SU-DHL-6 (cell line): Measurements from ENCODE around the gene SPECC1.

Experiments used
- H2AFZ ChIP-seq: fragments of 200-600 bp; sonication (generic); 2 replicates; pipeline ENCODE4 v1.6.1; 2014; ENCODE audit warnings: low read depth, mild to moderate bottlenecking, moderate library complexity, mixed read lengths, antibody characterized with exemption, low read length; ENCODE audit not compliant: severe bottlenecking
- H3F3A ChIP-seq: fragments of 200-600 bp; shearing (Covaris generic); 2 replicates; pipeline ENCODE4 v1.6.0; 2016; ENCODE audit warnings: antibody characterized with exemption, mild to moderate bottlenecking; ENCODE audit not compliant: insufficient read depth
- H3K27ac ChIP-seq: fragments of 200-600 bp; sonication (generic); 2 replicates; pipeline ENCODE4 v1.5.1; 2016; ENCODE audit warnings: low read depth, mild to moderate bottlenecking, low read length, moderate library complexity, mixed read lengths
- H3K27me3 ChIP-seq: fragments of 200-600 bp; sonication (generic), shearing (Covaris generic); 2 replicates; pipeline ENCODE4 v1.6.0; 2014; ENCODE audit warnings: mild to moderate bottlenecking, low read length
- H3K36me3 ChIP-seq: fragments of 200-600 bp; sonication (generic); 2 replicates; pipeline ENCODE4 v1.6.1; 2014; ENCODE audit warnings: mild to moderate bottlenecking, low read length, mixed read lengths
- H3K4me2 ChIP-seq: fragments of 300-600, 200-600 bp; shearing (Covaris generic), sonication (generic); 2 replicates; pipeline ENCODE4 v1.6.0; 2014; ENCODE audit warnings: low read length, low read depth, mild to moderate bottlenecking; ENCODE audit not compliant: poor library complexity, severe bottlenecking
- H3K4me3 ChIP-seq: fragments of 200-600 bp; sonication (generic); 2 replicates; pipeline ENCODE4 v1.5.1; 2014; ENCODE audit warnings: antibody characterized with exemption, low read length, mild to moderate bottlenecking, mixed read lengths; ENCODE audit not compliant: insufficient read depth, poor library complexity, severe bottlenecking
- H3K79me2 ChIP-seq: fragments of 200-600 bp; sonication (generic); 2 replicates; pipeline ENCODE4 v1.6.1; 2014; ENCODE audit warnings: mild to moderate bottlenecking, low read length, moderate library complexity; ENCODE audit not compliant: insufficient read depth
- H3K9ac ChIP-seq: fragments of 200-600 bp; sonication (generic); 2 replicates; pipeline ENCODE4 v1.7.0; 2014; ENCODE audit warnings: mild to moderate bottlenecking, low read length
- H3K9me2 ChIP-seq: fragments of 200-600 bp; sonication (generic); replicated peaks from 2 replicates; pipeline ENCODE4 v1.6.1; 2014; ENCODE audit warnings: low read length; ENCODE audit not compliant: insufficient read depth
- H3K9me3 ChIP-seq: fragments of 200-600 bp; sonication (generic); 2 replicates; pipeline ENCODE4 v1.6.1; 2014; ENCODE audit warnings: low read length, mixed read lengths; ENCODE audit not compliant: insufficient read depth
- H4K20me1 ChIP-seq: fragments of 200-600 bp; sonication (generic); 2 replicates; pipeline ENCODE4 v1.6.1; 2014; ENCODE audit warnings: low read depth, mild to moderate bottlenecking, antibody characterized with exemption, low read length, moderate library complexity, mixed read lengths
- EZH2phosphoT487 ChIP-seq: fragments of 200-600 bp; sonication (generic), shearing (Covaris generic); conservative IDR thresholded peaks from 2 replicates; pipeline ENCODE4 v1.6.1; 2018; ENCODE audit warnings: mild to moderate bottlenecking, antibody characterized with exemption, low read length, moderate library complexity, mixed read lengths
- TF ChIP-seq, protein P1 (sequence below): fragments of 200-600 bp; sonication (generic); IDR thresholded peaks from one replicate; pipeline ENCODE4 v1.5.1; 2017; ENCODE audit warnings: antibody characterized with exemption, mild to moderate bottlenecking, low read length, moderate library complexity; ENCODE audit not compliant: insufficient read depth, poor library complexity, severe bottlenecking

SPECC1 gene

DNA sequence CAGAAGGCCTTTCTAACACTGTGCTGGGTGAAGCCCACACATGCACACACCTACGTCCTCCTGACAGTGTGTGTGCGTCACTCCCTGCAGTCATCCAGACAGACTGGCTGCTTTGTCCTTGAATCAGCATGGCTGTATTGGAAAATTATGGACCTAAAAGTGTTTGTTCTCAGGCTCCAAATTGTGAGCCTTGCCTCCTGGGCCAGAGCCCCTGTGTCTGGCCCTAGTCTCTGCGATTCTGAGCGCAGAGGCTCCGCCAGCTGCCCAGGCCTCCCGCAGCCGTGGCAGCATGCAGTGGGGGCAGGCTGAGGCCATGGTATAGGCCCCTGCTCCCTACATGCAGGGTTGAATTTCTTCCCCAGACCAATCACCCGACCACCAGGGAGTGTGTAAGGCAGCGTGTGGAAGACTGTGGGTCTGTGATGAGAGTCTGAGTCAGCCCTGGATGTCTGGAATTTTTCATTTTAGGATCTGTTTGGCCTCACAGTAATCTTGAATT lies 291.3 kb downstream of the SPECC1 start:
- no peak overlapping the region for H3K27ac ChIP-seq
- H4K20me1 ChIP-seq = no peaks in the 10 kb centered on the region
- H3K9me2 ChIP-seq = no peaks in the 10 kb centered on the region
- H3K36me3 ChIP-seq = no peaks in the 10 kb centered on the region
- H3F3A ChIP-seq = no peaks in the 10 kb centered on the region
- H3K4me3 ChIP-seq = no peak overlapping the region
- H3K4me2 ChIP-seq = no peak overlapping the region
- TF ChIP-seq, protein P1, sequence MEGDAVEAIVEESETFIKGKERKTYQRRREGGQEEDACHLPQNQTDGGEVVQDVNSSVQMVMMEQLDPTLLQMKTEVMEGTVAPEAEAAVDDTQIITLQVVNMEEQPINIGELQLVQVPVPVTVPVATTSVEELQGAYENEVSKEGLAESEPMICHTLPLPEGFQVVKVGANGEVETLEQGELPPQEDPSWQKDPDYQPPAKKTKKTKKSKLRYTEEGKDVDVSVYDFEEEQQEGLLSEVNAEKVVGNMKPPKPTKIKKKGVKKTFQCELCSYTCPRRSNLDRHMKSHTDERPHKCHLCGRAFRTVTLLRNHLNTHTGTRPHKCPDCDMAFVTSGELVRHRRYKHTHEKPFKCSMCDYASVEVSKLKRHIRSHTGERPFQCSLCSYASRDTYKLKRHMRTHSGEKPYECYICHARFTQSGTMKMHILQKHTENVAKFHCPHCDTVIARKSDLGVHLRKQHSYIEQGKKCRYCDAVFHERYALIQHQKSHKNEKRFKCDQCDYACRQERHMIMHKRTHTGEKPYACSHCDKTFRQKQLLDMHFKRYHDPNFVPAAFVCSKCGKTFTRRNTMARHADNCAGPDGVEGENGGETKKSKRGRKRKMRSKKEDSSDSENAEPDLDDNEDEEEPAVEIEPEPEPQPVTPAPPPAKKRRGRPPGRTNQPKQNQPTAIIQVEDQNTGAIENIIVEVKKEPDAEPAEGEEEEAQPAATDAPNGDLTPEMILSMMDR = no peak
- TF ChIP-seq EZH2phosphoT487 = no peak
- no peaks in the 10 kb centered on the region for H3K79me2 ChIP-seq
- no peak overlapping the region for H3K9ac ChIP-seq
- H3K27me3 ChIP-seq = no peaks in the 10 kb centered on the region
- no peak overlapping the region for H2AFZ ChIP-seq
- H3K9me3 ChIP-seq = no peaks in the 10 kb centered on the region

DNA sequence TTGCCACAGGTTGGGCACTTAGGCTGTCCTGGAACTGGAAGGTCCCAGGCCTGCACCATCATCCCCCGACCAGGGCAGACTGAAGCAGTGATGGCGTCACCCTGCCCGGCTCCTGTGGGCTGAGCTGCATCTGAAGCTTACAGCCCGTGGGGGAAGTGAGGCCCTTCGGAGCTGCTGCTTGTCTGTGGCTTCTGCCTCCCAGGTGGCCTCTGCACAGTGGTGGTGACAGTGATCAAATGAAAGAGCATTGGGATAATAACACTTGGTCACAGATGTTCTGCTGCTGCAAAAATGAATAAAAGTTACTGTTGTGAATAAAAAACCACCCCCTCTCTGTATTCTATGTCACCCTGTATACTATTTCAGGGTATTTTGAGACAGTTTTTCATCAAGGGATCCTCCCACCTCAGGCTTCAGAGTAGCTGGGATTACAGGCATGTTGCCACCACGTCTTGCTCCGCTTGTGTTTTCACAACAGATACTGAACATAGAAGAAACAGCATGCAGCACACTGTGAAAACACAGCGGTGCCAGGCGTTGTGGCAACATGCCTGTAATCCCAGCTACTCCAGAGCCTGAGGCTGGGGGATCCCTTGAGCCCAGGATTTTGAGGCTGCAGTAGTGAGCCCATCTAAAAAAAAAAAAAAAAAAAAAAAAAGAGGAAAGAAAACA lies 293.2 kb downstream of the SPECC1 start:
- Histone ChIP-seq H3K79me2 (no peaks in the 10 kb centered on the region), H3F3A (no peaks in the 10 kb centered on the region), H3K9ac (no peak overlapping the region), H3K9me3 (0 out of 2 replicates have a peak, but pooled peaks cover 9% of the 10 kb centered on the region), H3K27ac (no peak overlapping the region), H3K36me3 (no peaks in the 10 kb centered on the region), H4K20me1 (no peaks in the 10 kb centered on the region), H3K4me3 (no peak overlapping the region), H3K27me3 (no peaks in the 10 kb centered on the region), H2AFZ (no peak overlapping the region), H3K9me2 (no peaks in the 10 kb centered on the region), H3K4me2 (no peak overlapping the region)
- TF ChIP-seq EZH2phosphoT487 = no peak
- TF ChIP-seq, protein P1 = no peak

DNA sequence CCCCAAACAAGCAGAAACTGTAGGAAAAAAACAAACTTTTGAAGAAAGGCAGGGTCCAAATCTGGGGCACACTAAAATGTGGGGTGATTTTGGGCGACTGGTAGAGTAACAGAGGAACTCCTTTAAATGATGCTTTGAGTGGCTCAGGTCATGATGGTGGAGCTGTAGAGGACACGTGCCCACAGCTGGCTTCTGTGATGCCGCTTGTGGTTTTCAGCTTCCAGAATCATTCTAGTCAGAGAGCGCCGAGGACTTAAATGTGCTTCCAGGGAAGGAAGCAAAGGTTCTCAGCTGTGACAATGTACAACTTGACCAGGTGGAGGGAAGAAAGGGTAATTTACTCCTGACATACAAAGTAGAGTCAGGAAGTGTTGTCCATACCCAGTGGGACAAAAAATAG lies 295.8 kb downstream of the SPECC1 start:
- Histone ChIP-seq H3F3A (no peaks in the 10 kb centered on the region), H3K4me3 (no peak overlapping the region), H3K79me2 (no peaks in the 10 kb centered on the region), H2AFZ (no peak overlapping the region), H3K4me2 (no peak overlapping the region), H3K9me3 (0 out of 2 replicates have a peak, but pooled peaks cover 9% of the 10 kb centered on the region), H3K9me2 (no peaks in the 10 kb centered on the region), H3K27me3 (no peaks in the 10 kb centered on the region), H3K36me3 (no peaks in the 10 kb centered on the region), H4K20me1 (no peaks in the 10 kb centered on the region), H3K27ac (no peak overlapping the region), H3K9ac (no peak overlapping the region)
- TF ChIP-seq, protein P1 = no peak
- no peak for TF ChIP-seq EZH2phosphoT487
